Peyer's patch (tissue), 4 donors: ENCODE measurements around the gene RHOD.

Experiments
- POLR2A ChIP-seq, 2 donors: fragments of 450-650 bp; IDR thresholded peaks; one replicate each; pipeline ENCODE4 v1.5.1; 2017; ENCODE audit warnings: antibody characterized with exemption in 2 of 2, mild to moderate bottlenecking in 2 of 2, moderate library complexity in 2 of 2
- TF ChIP-seq, protein P1 (sequence below), 6 experiments: fragments of 450-650 bp in 4 of 6; fragments of 200-600 bp in 2 of 6; sonication (generic) in 1 of 6; IDR thresholded peaks; one replicate each; pipeline ENCODE4 v1.5.1; 2017 to 2019; ENCODE audit warnings: antibody characterized with exemption in 6 of 6, mild to moderate bottlenecking in 3 of 6, moderate library complexity in 1 of 6

DNA sequence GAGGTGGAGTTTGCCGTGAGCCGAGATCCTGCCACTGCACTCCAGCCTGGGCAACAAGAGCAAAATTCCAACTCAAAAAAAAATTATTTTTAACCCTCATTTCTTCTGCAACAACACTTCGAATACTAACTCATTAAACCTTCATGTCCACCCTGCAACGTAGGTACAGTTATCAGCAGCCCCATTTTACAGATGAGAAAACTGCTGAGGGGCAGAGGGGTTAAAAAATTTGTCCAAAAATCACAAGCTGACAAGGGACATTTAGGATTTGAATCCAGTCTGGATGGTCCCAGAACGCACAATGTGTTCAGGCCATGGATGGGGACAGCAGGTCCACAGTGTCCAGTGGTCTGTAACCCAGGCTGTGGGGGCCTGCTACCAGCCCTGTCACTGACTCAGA lies 29.0 kb downstream of the RHOD start:
- TF ChIP-seq, protein P1, sequence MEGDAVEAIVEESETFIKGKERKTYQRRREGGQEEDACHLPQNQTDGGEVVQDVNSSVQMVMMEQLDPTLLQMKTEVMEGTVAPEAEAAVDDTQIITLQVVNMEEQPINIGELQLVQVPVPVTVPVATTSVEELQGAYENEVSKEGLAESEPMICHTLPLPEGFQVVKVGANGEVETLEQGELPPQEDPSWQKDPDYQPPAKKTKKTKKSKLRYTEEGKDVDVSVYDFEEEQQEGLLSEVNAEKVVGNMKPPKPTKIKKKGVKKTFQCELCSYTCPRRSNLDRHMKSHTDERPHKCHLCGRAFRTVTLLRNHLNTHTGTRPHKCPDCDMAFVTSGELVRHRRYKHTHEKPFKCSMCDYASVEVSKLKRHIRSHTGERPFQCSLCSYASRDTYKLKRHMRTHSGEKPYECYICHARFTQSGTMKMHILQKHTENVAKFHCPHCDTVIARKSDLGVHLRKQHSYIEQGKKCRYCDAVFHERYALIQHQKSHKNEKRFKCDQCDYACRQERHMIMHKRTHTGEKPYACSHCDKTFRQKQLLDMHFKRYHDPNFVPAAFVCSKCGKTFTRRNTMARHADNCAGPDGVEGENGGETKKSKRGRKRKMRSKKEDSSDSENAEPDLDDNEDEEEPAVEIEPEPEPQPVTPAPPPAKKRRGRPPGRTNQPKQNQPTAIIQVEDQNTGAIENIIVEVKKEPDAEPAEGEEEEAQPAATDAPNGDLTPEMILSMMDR (IDR thresholded peaks at IDR 0.05) = no peak
- TF ChIP-seq POLR2A (IDR thresholded peaks at IDR 0.05) = no peak
